Hematopoietic multipotent progenitor cell treated with erythropoietin and hydrocortisone succinate and interleukin-3 and kit ligand, for 4 days (in vitro differentiated cells): ENCODE measurements around the gene PPP2R5B.

Experiments used
- DNase-seq: peaks from one replicate; pipeline ENCODE4 v3.0.0-alpha.2; 2015

Gene PPP2R5B

GRCh38 chr11:64890522-64890939, 34.0 kb upstream of the PPP2R5B start:
- DNase-seq: no peak

- no peak for DNase-seq
Observed at GRCh38 chr11:64891215-64891848, 33.2 kb upstream of the PPP2R5B start.

- DNase-seq: no peak
Observed at GRCh38 chr11:64891880-64892279, 32.6 kb upstream of the PPP2R5B start.

GRCh38 chr11:64892411-64892831, 32.1 kb upstream of the PPP2R5B start:
- DNase-seq: no peak

- no peak for DNase-seq
Observed at GRCh38 chr11:64892838-64893193, 31.7 kb upstream of the PPP2R5B start.

- DNase-seq: no peak
Observed at GRCh38 chr11:64893194-64894069, 31.1 kb upstream of the PPP2R5B start.

- peak; percentile 94 for DNase-seq
Observed at GRCh38 chr11:64894070-64894811, 30.2 kb upstream of the PPP2R5B start.

- no peak for DNase-seq
Observed at GRCh38 chr11:64894812-64895452, 29.6 kb upstream of the PPP2R5B start.

- no peak for DNase-seq
Observed at GRCh38 chr11:64896448-64897022, 28.0 kb upstream of the PPP2R5B start.

- no peak for DNase-seq
Observed at GRCh38 chr11:64897381-64898075, 27.0 kb upstream of the PPP2R5B start.

GRCh38 chr11:64898076-64898445, 26.4 kb upstream of the PPP2R5B start:
- DNase-seq: no peak

- DNase-seq: no peak
Observed at GRCh38 chr11:64898541-64898940, 25.9 kb upstream of the PPP2R5B start.

GRCh38 chr11:64900263-64900678, 24.2 kb upstream of the PPP2R5B start:
- DNase-seq: no peak

GRCh38 chr11:64900774-64901173, 23.7 kb upstream of the PPP2R5B start:
- no peak for DNase-seq

GRCh38 chr11:64902102-64902900, 22.2 kb upstream of the PPP2R5B start:
- no peak for DNase-seq

- no peak for DNase-seq
Observed at GRCh38 chr11:64903291-64903833, 21.1 kb upstream of the PPP2R5B start.

- no peak for DNase-seq
Observed at GRCh38 chr11:64905516-64906313, 18.8 kb upstream of the PPP2R5B start.

- DNase-seq: no peak
Observed at GRCh38 chr11:64906314-64906635, 18.2 kb upstream of the PPP2R5B start.

- no peak for DNase-seq
Observed at GRCh38 chr11:64908766-64909165, 15.7 kb upstream of the PPP2R5B start.

GRCh38 chr11:64909653-64910343, 14.7 kb upstream of the PPP2R5B start:
- DNase-seq: no peak
